Trophoblast cell (in vitro differentiated cells and primary cell): Measurements from ENCODE around the gene EFCAB13.

Experiments
- DNase-seq, 2 donors: peaks; one replicate each; pipeline ENCODE4 v3.0.0-alpha.2; 2016
- H2AFZ ChIP-seq: 2 replicates; pipeline ENCODE4 v1.6.1; 2013; ENCODE audit warnings: low read length, moderate library complexity, mild to moderate bottlenecking; ENCODE audit not compliant: insufficient read depth, poor library complexity
- H2AK5ac ChIP-seq: 2 replicates; pipeline ENCODE4 v1.6.1; 2013; ENCODE audit warnings: mild to moderate bottlenecking, low read length
- H2BK120ac ChIP-seq: 2 replicates; pipeline ENCODE4 v1.6.1; 2013; ENCODE audit warnings: low read length, mild to moderate bottlenecking, moderate library complexity; ENCODE audit not compliant: insufficient read depth, poor library complexity
- H2BK12ac ChIP-seq: 2 replicates; pipeline ENCODE4 v1.6.1; 2013; ENCODE audit warnings: mild to moderate bottlenecking, low read length, moderate library complexity
- H2BK5ac ChIP-seq: 2 replicates; pipeline ENCODE4 v1.6.1; 2013; ENCODE audit warnings: low read length, low read depth, moderate library complexity, mild to moderate bottlenecking; ENCODE audit not compliant: poor library complexity
- H3K14ac ChIP-seq: 2 replicates; pipeline ENCODE4 v1.6.1; 2013; ENCODE audit warnings: mild to moderate bottlenecking, low read length
- H3K18ac ChIP-seq: 2 replicates; pipeline ENCODE4 v1.6.1; 2013; ENCODE audit warnings: mild to moderate bottlenecking, low read length
- H3K23ac ChIP-seq: 2 replicates; pipeline ENCODE4 v1.6.1; 2013; ENCODE audit warnings: low read length
- H3K27ac ChIP-seq: 2 replicates; pipeline ENCODE4 v1.5.1; 2013; ENCODE audit warnings: low read depth, mild to moderate bottlenecking, inconsistent platforms, low read length, moderate library complexity
- H3K27me3 ChIP-seq: 2 replicates; pipeline ENCODE4 v1.6.1; 2013; ENCODE audit warnings: inconsistent platforms, mild to moderate bottlenecking, low read length, moderate library complexity; ENCODE audit not compliant: insufficient read depth
- H3K36me3 ChIP-seq, 2 experiments: 1 replicate in 1 of 2; 2 replicates in 1 of 2; pipeline ENCODE4 v1.6.1; 2013; ENCODE audit warnings: low read length in 2 of 2, mild to moderate bottlenecking in 2 of 2, moderate library complexity in 1 of 2; ENCODE audit not compliant: insufficient read depth in 2 of 2, control insufficient read depth in 1 of 2
- H3K4ac ChIP-seq: 2 replicates; pipeline ENCODE4 v1.6.1; 2013; ENCODE audit warnings: low read depth, mild to moderate bottlenecking, low read length, moderate library complexity
- H3K4me1 ChIP-seq, 2 experiments: 1 replicate in 1 of 2; 2 replicates in 1 of 2; pipeline ENCODE4 v1.6.1; 2013; ENCODE audit warnings: low read length in 2 of 2, mild to moderate bottlenecking in 2 of 2, moderate library complexity in 1 of 2; ENCODE audit not compliant: insufficient read depth in 2 of 2, control insufficient read depth in 1 of 2
- H3K4me2 ChIP-seq: 2 replicates; pipeline ENCODE4 v1.6.1; 2013; ENCODE audit warnings: inconsistent platforms, mild to moderate bottlenecking, low read length, moderate library complexity
- H3K4me3 ChIP-seq: 2 replicates; pipeline ENCODE4 v1.5.1; 2013; ENCODE audit warnings: mild to moderate bottlenecking, low read depth, low read length, inconsistent platforms
- H3K79me1 ChIP-seq: one replicate; pipeline ENCODE4 v1.6.1; 2013; ENCODE audit warnings: low read length
- H3K79me2 ChIP-seq: 2 replicates; pipeline ENCODE4 v1.6.1; 2013; ENCODE audit warnings: low read length, mild to moderate bottlenecking; ENCODE audit not compliant: control insufficient read depth, insufficient read depth, poor library complexity
- H3K9ac ChIP-seq: 2 replicates; pipeline ENCODE4 v1.6.1; 2013; ENCODE audit warnings: mild to moderate bottlenecking, low read length
- H3K9me3 ChIP-seq: 2 replicates; pipeline ENCODE4 v1.6.1; 2013; ENCODE audit warnings: low read depth, mild to moderate bottlenecking, control low read depth, inconsistent platforms, low read length; ENCODE audit not compliant: insufficient read depth
- H4K12ac ChIP-seq: 2 replicates; pipeline ENCODE4 v1.6.1; 2013; ENCODE audit warnings: low read depth, mild to moderate bottlenecking, low read length, moderate library complexity
- H4K8ac ChIP-seq: 2 replicates; pipeline ENCODE4 v1.6.1; 2013; ENCODE audit warnings: low read depth, mild to moderate bottlenecking, low read length, moderate library complexity
- H4K91ac ChIP-seq: one replicate; pipeline ENCODE4 v1.6.1; 2013; ENCODE audit warnings: low read depth, mild to moderate bottlenecking, low read length, moderate library complexity
- WGBS: extraction: QIAGEN DNeasy Blood & Tissue Kit; methylation state at CpG from one replicate; pipeline ENCODE4 v1.1.7; 2013; ENCODE audit warnings: missing lambda C conversion rate; ENCODE audit not compliant: insufficient read length, insufficient coverage; ENCODE audit errors: extremely low coverage; 5-methylcytosine and 5-hydroxymethylcytosine counted together

EFCAB13 gene

DNA sequence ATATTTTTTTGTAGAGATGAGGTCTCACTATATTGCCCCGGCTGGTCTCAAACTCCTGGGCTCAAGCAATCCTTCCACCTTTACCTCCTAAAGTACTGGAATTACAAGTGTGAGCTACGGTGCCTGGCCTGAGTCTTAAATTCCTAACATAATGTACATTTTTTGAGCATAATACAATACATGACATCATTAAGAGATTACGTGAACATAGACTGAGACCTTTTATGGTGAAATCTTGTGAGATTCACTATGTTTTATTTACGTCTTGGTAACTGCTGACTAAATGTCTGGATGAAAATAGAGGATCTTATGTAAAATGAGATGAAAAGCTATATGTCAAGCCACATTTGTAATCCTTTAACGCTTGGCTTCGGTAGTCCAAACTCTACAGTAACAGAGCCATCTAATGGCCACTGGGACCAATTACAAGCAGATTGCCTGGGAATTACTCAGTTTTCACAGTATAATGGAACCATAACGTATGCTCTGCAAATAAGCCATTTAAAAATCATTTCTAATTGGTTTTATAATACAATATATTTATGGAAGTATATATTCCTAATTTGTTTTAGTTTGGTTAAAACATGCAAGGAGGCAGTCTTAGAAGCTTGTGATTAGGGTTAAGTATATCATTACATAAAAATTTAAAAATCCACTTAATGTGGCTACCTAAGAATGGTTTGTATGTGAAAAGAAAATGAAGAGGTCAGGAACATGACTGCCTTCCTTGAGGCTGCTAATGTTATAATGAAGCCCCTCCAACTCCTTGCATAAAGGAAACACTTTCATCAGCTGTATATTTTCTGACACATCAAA lies 8.1 kb upstream of the EFCAB13 start:
- no peak overlapping the region for H3K4ac ChIP-seq
- no peaks in the 10 kb centered on the region for H3K9me3 ChIP-seq
- H4K91ac ChIP-seq = no peak overlapping the region
- H3K79me1 ChIP-seq = no peaks in the 10 kb centered on the region
- no peak overlapping the region for H3K27ac ChIP-seq
- H3K79me2 ChIP-seq = no peaks in the 10 kb centered on the region
- DNase-seq = peak; percentile 66 to 88
- H4K12ac ChIP-seq = no peak overlapping the region
- no peak overlapping the region for H3K4me2 ChIP-seq
- H2AFZ ChIP-seq = no peak overlapping the region
- H3K23ac ChIP-seq = no peak overlapping the region
- H2BK5ac ChIP-seq = no peak overlapping the region
- peaks cover under 1 to 2% of the 10 kb centered on the region in 2 experiments for H3K4me1 ChIP-seq
- H2BK12ac ChIP-seq = no peak overlapping the region
- no peak overlapping the region for H4K8ac ChIP-seq
- WGBS = no CpG with 5 or more reads among the region's 7 CpGs
- no peak overlapping the region for H2AK5ac ChIP-seq
- no peak overlapping the region for H3K4me3 ChIP-seq
- no peaks in the 10 kb centered on the region for H3K27me3 ChIP-seq
- H3K14ac ChIP-seq = no peak overlapping the region
- no peak overlapping the region for H2BK120ac ChIP-seq
- H3K18ac ChIP-seq = no peak overlapping the region
- H3K36me3 ChIP-seq = no peaks in the 10 kb centered on the region
- H3K9ac ChIP-seq = no peak overlapping the region

GRCh38 chr17:47316311-47316710 lies 7.4 kb upstream of the EFCAB13 start:
- Histone ChIP-seq H2AFZ (no peak overlapping the region), H3K27me3 (no peaks in the 10 kb centered on the region), H3K4me3 (no peak overlapping the region), H3K79me2 (no peaks in the 10 kb centered on the region), H3K4ac (no peak overlapping the region), H3K36me3 (no peaks in the 10 kb centered on the region), H3K18ac (no peak overlapping the region), H3K23ac (no peak overlapping the region), H3K27ac (no peak overlapping the region), H2BK5ac (no peak overlapping the region), H3K4me1 (peaks cover 0 to 2% of the 10 kb centered on the region in 2 experiments), H4K12ac (no peak overlapping the region), H2AK5ac (no peak overlapping the region), H2BK12ac (no peak overlapping the region), H3K4me2 (no peak overlapping the region), H2BK120ac (no peak overlapping the region), H3K79me1 (no peaks in the 10 kb centered on the region), H3K9ac (no peak overlapping the region), H4K8ac (no peak overlapping the region), H4K91ac (no peak overlapping the region), H3K14ac (no peak overlapping the region), H3K9me3 (no peaks in the 10 kb centered on the region)
- DNase-seq = peak in 1 of 2 donors; percentile 37
- WGBS = no CpG with 5 or more reads among the region's 3 CpGs

DNA sequence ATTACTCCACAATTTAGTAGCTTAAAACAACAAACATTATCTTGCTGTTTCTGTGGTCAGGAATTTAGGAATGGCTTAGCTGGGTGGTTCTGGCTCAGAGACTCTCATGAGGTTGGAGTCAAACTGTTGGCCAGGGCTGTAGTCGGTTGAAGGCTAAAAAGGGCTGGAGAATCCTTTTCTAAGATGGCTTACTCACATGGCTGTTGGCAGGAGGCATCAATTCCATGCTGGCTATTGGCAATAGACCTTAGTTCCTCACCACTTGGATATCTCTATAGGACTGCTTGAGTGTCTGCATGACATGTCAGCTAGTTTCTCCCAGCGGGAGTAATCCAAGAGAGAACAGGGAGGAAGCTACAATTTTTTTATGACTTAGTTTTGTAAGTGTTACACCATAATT lies 6.6 kb upstream of the EFCAB13 start:
- H3K27ac ChIP-seq = no peak overlapping the region
- no peaks in the 10 kb centered on the region for H3K9me3 ChIP-seq
- H3K27me3 ChIP-seq = no peaks in the 10 kb centered on the region
- H2AFZ ChIP-seq = no peak overlapping the region
- H3K9ac ChIP-seq = no peak overlapping the region
- H3K4me2 ChIP-seq = no peak overlapping the region
- H3K4ac ChIP-seq = no peak overlapping the region
- H3K4me3 ChIP-seq = no peak overlapping the region
- no peak for DNase-seq
- H3K23ac ChIP-seq = no peak overlapping the region
- H3K36me3 ChIP-seq = no peaks in the 10 kb centered on the region
- H4K91ac ChIP-seq = no peak overlapping the region
- H2BK12ac ChIP-seq = peak overlapping the region; percentile 30
- H4K8ac ChIP-seq = no peak overlapping the region
- H3K4me1 ChIP-seq = peaks cover 0 to 2% of the 10 kb centered on the region in 2 experiments
- WGBS = no CpG with 5 or more reads among the region's 2 CpGs
- H3K14ac ChIP-seq = no peak overlapping the region
- H2BK5ac ChIP-seq = no peak overlapping the region
- no peak overlapping the region for H4K12ac ChIP-seq
- peak overlapping the region; percentile 11 for H2BK120ac ChIP-seq
- no peaks in the 10 kb centered on the region for H3K79me1 ChIP-seq
- no peak overlapping the region for H2AK5ac ChIP-seq
- no peaks in the 10 kb centered on the region for H3K79me2 ChIP-seq
- no peak overlapping the region for H3K18ac ChIP-seq

- Histone ChIP-seq H3K9me3 (no peaks in the 10 kb centered on the region), H3K4ac (no peak overlapping the region), H3K79me2 (peaks cover under 1% of the 10 kb centered on the region), H3K27me3 (no peaks in the 10 kb centered on the region), H3K9ac (no peak overlapping the region), H3K36me3 (no peaks in the 10 kb centered on the region), H2AFZ (no peak overlapping the region), H4K91ac (no peak overlapping the region), H3K79me1 (peaks cover under 1% of the 10 kb centered on the region), H4K12ac (no peak overlapping the region), H2BK5ac (no peak overlapping the region), H4K8ac (no peak overlapping the region), H2BK120ac (no peak overlapping the region), H3K4me1 (peaks cover 0 to 2% of the 10 kb centered on the region in 2 experiments), H3K23ac (no peak overlapping the region), H3K14ac (no peak overlapping the region), H3K27ac (no peak overlapping the region), H3K4me3 (no peak overlapping the region), H3K4me2 (no peak overlapping the region), H3K18ac (no peak overlapping the region), H2BK12ac (no peak overlapping the region), H2AK5ac (no peak overlapping the region)
- WGBS = no CpG with 5 or more reads among the region's 3 CpGs
- DNase-seq = no peak
Observed at GRCh38 chr17:47318197-47318918, 5.4 kb upstream of the EFCAB13 start.
